C4-2B (cell line): ENCODE data around the gene KLF1.
A peak's percentile ranks its signal among the peaks of the same experiment; 100 is the strongest.

Source experiments
- CTCF ChIP-seq: fragments of 450-650 bp; conservative IDR thresholded peaks from 2 replicates; pipeline ENCODE4 v1.5.1; 2017; ENCODE audit warnings: mild to moderate bottlenecking
- ZFX ChIP-seq: fragments of 450-650 bp; IDR thresholded peaks from 2 replicates; pipeline ENCODE4 v1.6.1; 2017

- TF ChIP-seq CTCF (no peak), ZFX (peak; percentile 47; the same call in 1 of the 2 replicates)
Measured at GRCh38 chr19:12913011-12913561, 26.1 kb upstream of the KLF1 start.
